ENCODE measurements around the gene GRIA1.

DNA sequence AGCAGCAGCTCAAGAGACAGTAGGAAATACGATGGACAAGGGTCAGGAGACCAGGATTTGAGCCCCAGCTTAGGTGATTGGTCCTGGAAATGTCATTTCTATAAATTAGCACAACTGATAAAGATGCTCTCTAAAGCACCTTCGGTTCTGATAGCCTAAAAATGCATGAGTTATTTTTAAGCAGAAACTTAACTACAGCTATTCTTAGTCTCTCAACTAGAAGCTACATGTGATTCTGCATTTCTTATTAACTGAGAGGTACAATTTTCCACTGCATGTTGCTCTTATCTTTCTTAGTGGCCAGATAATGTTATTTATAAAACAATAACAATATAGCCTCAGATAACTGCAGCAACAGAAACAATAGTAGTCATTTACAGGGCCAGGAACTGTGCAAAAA, 136.4 kb downstream of the GRIA1 start:
- TF ChIP-seq CTCF (IDR thresholded peaks at IDR 0.05) (no peak), POLR2A (IDR thresholded peaks at IDR 0.05) (no peak)
